Measurements from ENCODE around the gene WBP2. TPM values are rescaled to one million over a fixed set of nuclear protein-coding genes. Genes with fewer than 3 reads are reported as not detected.

Gene WBP2
- total and polyA plus RNA-seq, 2 of the 13 experiments (the other 11 are each of a cell fraction or from before 2014, with no cell fraction given) = 29.2 to 29.5 TPM

- TF ChIP-seq ZBTB10 (CRISPR knock-in tag; IDR thresholded peaks at IDR 0.05; ENCODE audit: borderline replicate concordance) (no peak; the same call in 1 of the 2 replicates), PTBP1 (IDR thresholded peaks at IDR 0.05; ENCODE audit: low read depth, low read length, poor library complexity, severe bottlenecking) (peak; percentile 97), NFIB (CRISPR knock-in tag; IDR thresholded peaks at IDR 0.05; ENCODE audit: borderline replicate concordance) (0 out of 2 replicates have a peak, but pooled peaks have one; percentile 11), ZNF274 (CRISPR knock-in tag; IDR thresholded peaks at IDR 0.05) (peak; percentile 71; the same call in 1 of the 2 replicates), SMC3 (IDR thresholded peaks at IDR 0.05; ENCODE audit: low read length) (no peak), ZNF543 (CRISPR knock-in tag; IDR thresholded peaks at IDR 0.05) (no peak), REXO4 (CRISPR knock-in tag; IDR thresholded peaks at IDR 0.05; ENCODE audit: borderline replicate concordance) (no peak), KLF12 (CRISPR knock-in tag; IDR thresholded peaks at IDR 0.05; ENCODE audit: borderline replicate concordance) (no peak; the same call in none of the 2 replicates), MZF1 (CRISPR knock-in tag; IDR thresholded peaks at IDR 0.05; ENCODE audit: borderline replicate concordance) (0 out of 2 replicates have a peak, but pooled peaks have one; percentile 90), ZNF761 (CRISPR knock-in tag; conservative IDR thresholded peaks at IDR 0.05) (no peak), GPN1 (CRISPR knock-in tag; IDR thresholded peaks at IDR 0.05; ENCODE audit: borderline replicate concordance) (no peak; the same call in 1 of the 2 replicates), CSRNP1 (CRISPR knock-in tag; IDR thresholded peaks at IDR 0.05) (peak; percentile 94), IKZF1 (IDR thresholded peaks at IDR 0.05) (no peak), ZC3H13 (CRISPR knock-in tag; IDR thresholded peaks at IDR 0.05) (no peak), MLXIP (CRISPR knock-in tag; IDR thresholded peaks at IDR 0.05; ENCODE audit: borderline replicate concordance) (no peak)
- TF ChIP-seq, protein P1, sequence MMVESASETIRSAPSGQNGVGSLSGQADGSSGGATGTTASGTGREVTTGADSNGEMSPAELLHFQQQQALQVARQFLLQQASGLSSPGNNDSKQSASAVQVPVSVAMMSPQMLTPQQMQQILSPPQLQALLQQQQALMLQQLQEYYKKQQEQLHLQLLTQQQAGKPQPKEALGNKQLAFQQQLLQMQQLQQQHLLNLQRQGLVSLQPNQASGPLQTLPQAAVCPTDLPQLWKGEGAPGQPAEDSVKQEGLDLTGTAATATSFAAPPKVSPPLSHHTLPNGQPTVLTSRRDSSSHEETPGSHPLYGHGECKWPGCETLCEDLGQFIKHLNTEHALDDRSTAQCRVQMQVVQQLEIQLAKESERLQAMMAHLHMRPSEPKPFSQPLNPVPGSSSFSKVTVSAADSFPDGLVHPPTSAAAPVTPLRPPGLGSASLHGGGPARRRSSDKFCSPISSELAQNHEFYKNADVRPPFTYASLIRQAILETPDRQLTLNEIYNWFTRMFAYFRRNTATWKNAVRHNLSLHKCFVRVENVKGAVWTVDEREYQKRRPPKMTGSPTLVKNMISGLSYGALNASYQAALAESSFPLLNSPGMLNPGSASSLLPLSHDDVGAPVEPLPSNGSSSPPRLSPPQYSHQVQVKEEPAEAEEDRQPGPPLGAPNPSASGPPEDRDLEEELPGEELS (CRISPR knock-in tag; IDR thresholded peaks at IDR 0.05) = no peak
- TF ChIP-seq, protein P2, sequence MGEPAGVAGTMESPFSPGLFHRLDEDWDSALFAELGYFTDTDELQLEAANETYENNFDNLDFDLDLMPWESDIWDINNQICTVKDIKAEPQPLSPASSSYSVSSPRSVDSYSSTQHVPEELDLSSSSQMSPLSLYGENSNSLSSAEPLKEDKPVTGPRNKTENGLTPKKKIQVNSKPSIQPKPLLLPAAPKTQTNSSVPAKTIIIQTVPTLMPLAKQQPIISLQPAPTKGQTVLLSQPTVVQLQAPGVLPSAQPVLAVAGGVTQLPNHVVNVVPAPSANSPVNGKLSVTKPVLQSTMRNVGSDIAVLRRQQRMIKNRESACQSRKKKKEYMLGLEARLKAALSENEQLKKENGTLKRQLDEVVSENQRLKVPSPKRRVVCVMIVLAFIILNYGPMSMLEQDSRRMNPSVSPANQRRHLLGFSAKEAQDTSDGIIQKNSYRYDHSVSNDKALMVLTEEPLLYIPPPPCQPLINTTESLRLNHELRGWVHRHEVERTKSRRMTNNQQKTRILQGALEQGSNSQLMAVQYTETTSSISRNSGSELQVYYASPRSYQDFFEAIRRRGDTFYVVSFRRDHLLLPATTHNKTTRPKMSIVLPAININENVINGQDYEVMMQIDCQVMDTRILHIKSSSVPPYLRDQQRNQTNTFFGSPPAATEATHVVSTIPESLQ (CRISPR knock-in tag; conservative IDR thresholded peaks at IDR 0.05) = no peak
Measured at GRCh38 chr17:75876938-75877751, 22.0 kb upstream of the WBP2 start (continued).

Data from HepG2 (cell line).